Sigmoid colon (tissue), 7 donors: Measurements from ENCODE around the gene GPBP1. TPM values are rescaled to one million over a fixed set of nuclear protein-coding genes. Genes with fewer than 3 reads are reported as not detected.
"Not testable (repeated sequence)": the region's sequence is repeated elsewhere in the genome, so short reads cannot be mapped to it uniquely, and the experiment has no call there.

Experiments
- DNase-seq: peaks from one replicate; pipeline ENCODE4 v3.0.0-alpha.2; 2019
- H3K27ac ChIP-seq, 4 donors: fragments of 200-600 bp; sonication (generic); one replicate each; pipeline ENCODE4 v1.5.1; 2016 to 2019; ENCODE audit warnings: mild to moderate bottlenecking in 1 of 4
- H3K27me3 ChIP-seq, 3 donors: fragments of 200-600 bp; sonication (generic); one replicate each; pipeline ENCODE4 v1.5.1; 2019; ENCODE audit warnings: mild to moderate bottlenecking in 1 of 3
- H3K36me3 ChIP-seq, 4 donors: fragments of 200-600 bp; sonication (generic); one replicate each; pipeline ENCODE4 v1.5.1; 2016 to 2019
- H3K4me1 ChIP-seq, 4 donors: fragments of 200-600 bp; sonication (generic); one replicate each; pipeline ENCODE4 v1.5.1; 2017 to 2019
- H3K4me3 ChIP-seq, 4 donors: fragments of 200-600 bp; sonication (generic); one replicate each; pipeline ENCODE4 v1.5.1; 2017 to 2019; ENCODE audit warnings: mild to moderate bottlenecking in 2 of 4, moderate library complexity in 1 of 4
- H3K9me3 ChIP-seq, 4 donors: fragments of 200-600 bp in 3 of 4; sonication (generic) in 3 of 4; one replicate each; pipeline versions ENCODE4 v1.5.1 to v1.6.1; 2013 to 2019
- CTCF ChIP-seq, 4 experiments: fragments of 450-650 bp in 3 of 4; fragments of 200-600 bp in 1 of 4; IDR thresholded peaks; one replicate each; pipeline ENCODE4 v1.5.1; 2016 to 2019; ENCODE audit warnings: antibody characterized with exemption in 4 of 4, mild to moderate bottlenecking in 3 of 4, moderate library complexity in 2 of 4
- EP300 ChIP-seq, 4 donors: sonication (generic); formaldehyde crosslinking; IDR thresholded peaks; one replicate each; pipeline ENCODE4 v1.6.1; 2017; ENCODE audit warnings: antibody characterized with exemption in 4 of 4
- POLR2A ChIP-seq, 2 donors: fragments of 450-650 bp; IDR thresholded peaks; one replicate each; pipeline ENCODE4 v1.6.1; 2016; ENCODE audit warnings: antibody characterized with exemption in 2 of 2, mild to moderate bottlenecking in 2 of 2, moderate library complexity in 2 of 2
- POLR2AphosphoS5 ChIP-seq, 4 donors: sonication (generic); formaldehyde crosslinking; IDR thresholded peaks; one replicate each; pipeline ENCODE4 v1.6.1; 2017; ENCODE audit warnings: antibody characterized with exemption in 4 of 4
- WGBS, 2 donors: extraction: QIAGEN DNeasy Blood & Tissue Kit; methylation state at CpG; one replicate each; pipeline ENCODE4 v1.1.7; 2013; 5-methylcytosine and 5-hydroxymethylcytosine counted together
- intact Hi-C: fragments of 100-400 bp; cut with DNase I; formaldehyde crosslinking; loops from one replicate; pipeline ENCODE4 v1.15.1; 2023
- polyA plus RNA-seq, 3 donors: library from polyadenylated mRNA; stranded (reverse); fragments of 200-250 nt; gene quantifications; one replicate each; pipeline ENCODE4 v1.2.3, GENCODE V29; 2013
- total RNA-seq, 4 donors: library from RNA; depleted of rRNA; stranded (reverse); fragments of >200 nt; gene quantifications; one replicate each; pipeline ENCODE4 v1.1.0, GENCODE V29; 2016
- donor health status: healthy with polysubstance abuse.
- donor health status: Bipolar disorder and iron deficiency.
- donor health status: healthy.

Gene GPBP1
- total and polyA plus RNA-seq, 7 donors: 32.4 to 69.2 (median 52.3) TPM

GRCh38 chr5:57176350-57176857 lies 2.5 kb downstream of the GPBP1 start:
- no peaks in the 10 kb centered on the region for H3K36me3 ChIP-seq
- H3K27ac ChIP-seq: peak overlapping the region; percentile 95 to 100 (median 98)
- 1 to 5% methylated on average over 7 of the region's 7 CpGs for WGBS, 2 donors
- H3K4me1 ChIP-seq: peaks cover 0 to 77% (median 58%) of the 10 kb centered on the region in 4 donors
- TF ChIP-seq EP300 (IDR thresholded peaks at IDR 0.05) (no peak), POLR2AphosphoS5 (IDR thresholded peaks at IDR 0.05) (peak in 1 of 4 donors; percentile 14), CTCF (IDR thresholded peaks at IDR 0.05) (no peak), POLR2A (IDR thresholded peaks at IDR 0.05) (no peak)
- no peak for DNase-seq
- H3K4me3 ChIP-seq: peak overlapping the region; percentile 76 to 88 (median 86)
- H3K27me3 ChIP-seq: no peaks in the 10 kb centered on the region
- intact Hi-C loops: loop anchor here (5.0 kb wide), 1 partner anchor 1869 kb away; the partner anchor contains the start of genes DHX29 and MTREX
- no peaks in the 10 kb centered on the region for H3K9me3 ChIP-seq

GRCh38 chr5:57177479-57178156 lies 3.8 kb downstream of the GPBP1 start:
- peaks cover 0 to 77% (median 62%) of the 10 kb centered on the region in 4 donors for H3K4me1 ChIP-seq
- no peak for DNase-seq
- H3K9me3 ChIP-seq: no peaks in the 10 kb centered on the region
- H3K27me3 ChIP-seq: no peaks in the 10 kb centered on the region
- WGBS, 2 donors: 83 to 90% methylated on average over 14 of the region's 14 CpGs
- H3K27ac ChIP-seq: peak overlapping the region; percentile 95 to 100 (median 98)
- H3K36me3 ChIP-seq: no peaks in the 10 kb centered on the region
- no peak for TF ChIP-seq POLR2A (IDR thresholded peaks at IDR 0.05)
- peak overlapping the region; percentile 76 to 88 (median 86) for H3K4me3 ChIP-seq
- intact Hi-C loops: loop anchor here (5.0 kb wide), 1 partner anchor 1870 kb away; the partner anchor contains the start of genes DHX29 and MTREX

- not testable (repeated sequence) for H3K27me3 ChIP-seq, H3K36me3 ChIP-seq, H3K9me3 ChIP-seq, DNase-seq
- H3K4me3 ChIP-seq: peak overlapping the region in 3 of 4 donors; percentile 76 to 88 (median 88)
- peaks cover 0 to 78% (median 68%) of the 10 kb centered on the region in 4 donors for H3K4me1 ChIP-seq
- 50 to 68% methylated on average over 12 of the region's 12 CpGs for WGBS, 2 donors
- peak overlapping the region in 3 of 4 donors; percentile 41 to 100 (median 95) for H3K27ac ChIP-seq
- intact Hi-C loops: loop anchor here (5.0 kb wide), 1 partner anchor 1871 kb away; the partner anchor contains the start of genes DHX29 and MTREX
These were observed 4.4 kb downstream of the GPBP1 start for GRCh38 chr5:57178238-57178637.

- TF ChIP-seq CTCF (IDR thresholded peaks at IDR 0.05): no peak
- no peak for TF ChIP-seq EP300 (IDR thresholded peaks at IDR 0.05)
- no peak for TF ChIP-seq POLR2AphosphoS5 (IDR thresholded peaks at IDR 0.05)
- no peak for TF ChIP-seq POLR2A (IDR thresholded peaks at IDR 0.05)
- Histone ChIP-seq H3K36me3 (peaks cover 0 to 7% (median 0%) of the 10 kb centered on the region in 4 donors), H3K27me3 (no peaks in the 10 kb centered on the region), H3K4me3 (peak overlapping the region in 3 of 4 donors; percentile 76 to 88 (median 88)), H3K9me3 (no peaks in the 10 kb centered on the region), H3K4me1 (peaks cover 0 to 88% (median 73%) of the 10 kb centered on the region in 4 donors), H3K27ac (peak overlapping the region; percentile 41 to 100 (median 72))
- intact Hi-C loops: loop anchor here (5.0 kb wide), 1 partner anchor 1872 kb away; the partner anchor contains the start of genes DHX29 and MTREX
- 42 to 49% methylated on average over 12 of the region's 12 CpGs for WGBS, 2 donors
- DNase-seq: no peak
These were observed 5.7 kb downstream of the GPBP1 start for GRCh38 chr5:57179262-57180200.

- intact Hi-C loops: no loop called here
- Histone ChIP-seq H3K4me3 (no peak overlapping the region), H3K27ac (no peak overlapping the region), H3K36me3 (peaks cover 0 to 7% (median 0%) of the 10 kb centered on the region in 4 donors), H3K27me3 (no peaks in the 10 kb centered on the region), H3K9me3 (no peaks in the 10 kb centered on the region), H3K4me1 (peaks cover 0 to 93% (median 84%) of the 10 kb centered on the region in 4 donors)
- no peak for TF ChIP-seq POLR2A (IDR thresholded peaks at IDR 0.05)
- TF ChIP-seq POLR2AphosphoS5 (IDR thresholded peaks at IDR 0.05): no peak
- no peak for TF ChIP-seq CTCF (IDR thresholded peaks at IDR 0.05)
- no peak for TF ChIP-seq EP300 (IDR thresholded peaks at IDR 0.05)
- DNase-seq: no peak
- 71 to 84% methylated on average over 10 of the region's 10 CpGs for WGBS, 2 donors
These were observed 7.3 kb downstream of the GPBP1 start for GRCh38 chr5:57181154-57181553.
